GM19372 (cell line): ENCODE data around the gene CHST13.

ENCODE experiments used
- ATAC-seq: cut with Tn5 transposase; IDR thresholded peaks from one replicate; pipeline ENCODE4 v1.9.1; 2021; ENCODE audit warnings: mild to moderate bottlenecking, low read depth, moderate library complexity; ENCODE audit not compliant: unreplicated experiment

Gene CHST13

DNA sequence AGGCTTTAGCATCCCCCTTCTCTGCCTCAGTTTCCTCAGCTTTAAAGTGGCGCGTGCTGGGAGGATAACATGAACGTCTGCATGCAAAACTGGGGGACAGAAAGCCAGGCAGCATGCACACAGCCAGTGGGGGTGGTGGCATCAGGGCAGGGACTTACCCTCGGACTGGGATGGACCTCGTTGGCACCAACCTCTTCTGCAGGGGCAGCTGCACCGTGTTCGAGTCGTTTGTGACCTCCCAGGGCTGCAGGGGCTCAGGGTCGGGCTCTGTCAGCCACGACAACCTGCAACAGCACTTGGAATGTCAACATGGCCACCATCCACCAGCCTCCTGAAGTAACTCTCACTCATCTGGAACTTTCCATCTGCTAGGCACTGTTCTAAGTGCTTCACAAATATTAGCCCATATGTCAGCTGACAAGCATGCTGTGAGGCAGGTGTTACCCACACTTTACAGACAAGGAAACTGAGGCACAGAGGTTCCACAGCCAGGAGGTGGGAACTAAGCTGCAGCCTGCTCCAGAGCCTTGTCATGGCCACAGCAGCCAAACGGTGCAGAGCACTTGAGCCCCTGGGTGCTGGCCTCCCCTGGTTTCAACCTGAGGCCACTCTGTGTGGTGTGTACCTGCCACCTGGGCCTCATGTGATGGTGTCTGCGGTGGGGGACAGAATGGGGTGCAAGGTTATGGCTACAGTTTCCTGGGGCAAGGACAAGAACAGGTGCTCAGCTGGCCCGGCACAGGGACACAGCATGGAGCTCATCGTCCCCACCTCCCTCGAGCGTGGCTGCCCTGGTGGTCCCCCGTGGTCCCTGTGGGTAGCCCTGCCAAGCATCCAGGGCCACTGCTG lies 28.1 kb downstream of the CHST13 start:
- ATAC-seq: no peak

GRCh38 chr3:126552688-126553283 lies 28.8 kb downstream of the CHST13 start:
- ATAC-seq: no peak

DNA sequence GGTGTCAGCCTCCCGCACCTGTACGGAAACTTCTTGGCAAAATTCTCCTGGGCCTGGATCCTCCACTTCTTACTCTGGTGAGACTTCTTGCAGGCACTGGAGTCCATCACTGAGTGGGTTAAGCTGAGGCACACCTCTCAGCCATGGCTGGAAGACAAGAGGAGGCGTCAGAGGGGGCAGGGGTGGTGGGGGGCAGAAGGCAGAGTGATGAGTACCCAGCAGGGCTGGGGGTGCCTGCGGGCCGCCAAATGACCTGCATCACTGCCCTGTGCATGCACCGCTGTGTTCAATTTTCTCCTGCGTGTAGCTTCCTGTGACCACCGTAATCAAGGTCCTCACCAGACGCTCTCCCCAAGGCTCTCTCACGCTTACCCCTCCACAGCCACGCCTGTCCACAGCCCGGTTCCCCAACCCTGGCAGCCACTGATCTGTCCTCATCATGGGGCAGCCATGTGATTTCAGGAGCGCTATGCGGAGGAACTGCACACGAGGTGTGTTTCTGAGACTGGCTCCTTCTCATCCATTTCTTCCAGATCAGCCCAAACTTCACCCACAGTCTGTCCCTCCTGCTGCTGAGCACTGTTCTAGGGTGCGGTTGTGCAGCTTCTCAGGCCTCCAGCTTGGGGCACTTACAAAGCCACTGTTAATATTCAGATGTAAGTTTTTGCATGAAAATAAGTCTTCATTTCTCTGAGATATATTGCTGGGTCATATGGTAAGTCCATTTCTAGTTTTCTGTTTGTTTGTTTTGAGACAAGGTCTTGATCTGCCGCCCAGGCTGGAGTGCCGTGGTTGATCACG lies 29.5 kb downstream of the CHST13 start:
- ATAC-seq: no peak

DNA sequence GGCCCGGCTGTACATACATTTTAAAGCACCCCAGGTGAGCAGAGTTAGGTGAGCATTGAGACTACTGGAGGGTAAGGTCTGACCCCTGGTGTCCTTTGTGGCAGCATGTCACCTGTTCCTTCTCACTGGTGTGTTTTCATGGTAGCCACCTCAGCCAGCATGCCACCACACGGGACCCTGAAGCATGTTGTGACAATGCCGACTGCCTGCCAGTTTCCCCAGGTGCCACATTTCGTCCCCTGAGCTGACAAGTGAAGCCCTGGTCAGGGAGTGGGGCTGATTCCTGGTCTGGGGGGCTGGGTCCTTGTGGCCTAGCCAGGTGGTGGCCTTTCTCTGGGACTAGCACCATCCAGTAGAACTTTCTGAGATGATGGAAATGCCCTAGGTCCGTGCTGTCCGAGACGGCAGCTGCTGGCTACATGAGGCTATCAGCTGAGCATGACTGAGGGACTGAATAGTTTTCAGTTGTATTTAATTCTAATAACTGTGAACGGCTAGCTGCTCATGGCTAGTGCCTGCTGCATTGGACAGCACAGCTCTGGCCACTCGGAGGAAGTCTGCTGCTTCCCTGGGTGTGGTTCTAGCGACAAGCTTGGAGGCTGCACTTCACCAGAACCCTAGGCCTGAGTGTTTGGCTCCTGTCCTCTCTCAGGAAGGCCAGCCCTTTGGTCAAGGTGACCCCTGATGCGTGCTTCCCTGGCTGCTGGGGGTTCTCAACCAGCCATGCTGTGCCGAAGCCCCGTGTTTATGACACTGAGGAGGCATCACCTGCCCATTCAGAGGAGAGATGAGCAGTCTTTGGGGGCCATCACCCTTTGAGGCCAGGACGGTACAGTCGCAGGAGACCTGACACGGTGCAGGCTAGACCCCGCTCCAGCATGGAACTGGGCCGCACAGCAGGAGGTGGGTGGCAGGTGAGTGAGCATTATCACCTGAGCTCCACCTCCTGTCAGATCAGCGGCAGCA lies 30.9 kb downstream of the CHST13 start:
- ATAC-seq: no peak

- ATAC-seq: no peak
These were observed 32.1 kb downstream of the CHST13 start for GRCh38 chr3:126555795-126556636.

DNA sequence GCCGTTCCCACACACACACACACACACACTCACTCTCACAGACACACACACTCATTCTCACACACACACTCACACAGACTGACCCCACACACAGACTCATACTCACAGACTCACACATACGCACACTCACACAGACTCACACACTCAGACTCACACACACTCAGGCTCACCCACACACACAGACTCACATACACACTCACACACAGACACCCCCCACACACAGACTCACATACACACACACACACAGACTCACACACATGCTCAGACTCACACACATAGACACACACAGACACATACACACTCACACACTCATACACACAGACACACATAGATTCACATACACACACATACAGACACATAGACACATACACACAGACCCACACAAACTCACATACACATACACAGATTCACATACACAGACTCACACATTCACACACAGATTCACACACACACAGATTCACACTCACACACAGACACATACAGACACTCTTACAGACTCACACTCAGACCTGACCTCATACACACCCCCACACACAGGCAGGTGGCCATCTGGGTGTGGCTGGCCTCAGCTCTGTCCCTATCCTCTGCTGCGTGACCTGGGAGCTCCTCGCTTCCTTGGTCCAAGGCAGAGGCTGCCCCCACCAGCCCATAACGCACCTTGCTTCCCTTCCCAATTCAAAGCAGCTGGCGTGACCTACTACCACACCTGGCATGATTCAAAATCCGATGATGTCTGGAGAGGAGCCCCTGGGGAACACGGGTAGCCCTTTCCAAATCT lies 32.9 kb downstream of the CHST13 start:
- no peak for ATAC-seq

DNA sequence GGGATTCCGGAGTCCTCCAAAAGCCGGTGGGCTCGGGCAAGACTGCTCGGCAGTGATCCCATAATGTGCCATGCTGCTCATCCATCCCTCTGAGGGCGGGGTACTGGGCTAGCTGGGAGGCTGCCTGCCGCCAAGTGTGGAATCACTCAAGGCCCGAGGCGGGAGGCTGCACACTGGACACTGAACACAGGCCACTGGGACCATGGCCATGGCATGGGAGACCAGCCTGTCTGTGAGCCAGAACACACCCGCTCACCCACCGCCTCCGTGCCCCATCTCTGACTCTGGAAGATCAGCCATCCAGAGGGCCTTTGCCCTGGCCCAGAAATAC lies 33.4 kb downstream of the CHST13 start:
- no peak for ATAC-seq

- ATAC-seq: no peak
These were observed 33.8 kb downstream of the CHST13 start for GRCh38 chr3:126557761-126558160.

DNA sequence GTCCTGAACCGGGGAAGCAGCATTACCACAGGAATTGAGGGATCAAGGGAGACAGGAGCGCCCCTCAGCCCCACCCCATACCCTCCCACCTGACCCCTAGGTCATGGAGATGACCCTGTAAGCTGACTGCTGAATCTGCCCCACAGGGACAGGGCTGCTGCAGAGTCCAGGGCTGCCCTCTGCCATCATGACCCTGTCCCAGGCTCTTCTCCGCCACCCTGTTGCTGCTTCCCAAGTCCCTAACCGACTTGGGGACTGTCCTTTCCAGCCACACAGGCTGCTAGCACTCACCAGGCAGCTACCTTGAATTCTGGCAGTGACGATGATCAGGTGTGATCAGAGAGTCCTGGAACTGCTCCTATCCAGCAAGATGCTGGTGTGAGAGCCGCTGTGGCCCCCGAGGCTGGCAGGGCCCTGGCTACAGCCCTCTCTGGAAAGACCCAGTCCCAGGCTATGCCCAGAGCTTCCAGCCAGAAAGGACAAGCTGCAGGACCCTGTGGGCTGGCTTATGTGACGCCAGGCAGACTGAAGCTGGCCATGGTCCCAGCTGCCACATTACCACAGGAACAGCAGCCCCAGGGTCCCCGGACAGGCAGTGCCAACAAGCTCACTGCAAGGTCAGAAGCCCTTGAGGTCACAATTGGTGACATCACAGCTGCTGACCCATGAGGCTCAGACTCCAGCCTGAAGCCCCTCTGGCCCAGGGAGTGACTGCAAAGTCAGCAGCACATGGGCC lies 34.5 kb downstream of the CHST13 start, which contains the start of gene C3orf22:
Gene C3orf22, minus strand, starts transcription at position 597 of the 736 bp plus-strand sequence. CDS start 5,542 bp downstream, outside the sequence.
- no peak for ATAC-seq

- ATAC-seq: no peak
These were observed 38.9 kb downstream of the CHST13 start for GRCh38 chr3:126562737-126563276.

DNA sequence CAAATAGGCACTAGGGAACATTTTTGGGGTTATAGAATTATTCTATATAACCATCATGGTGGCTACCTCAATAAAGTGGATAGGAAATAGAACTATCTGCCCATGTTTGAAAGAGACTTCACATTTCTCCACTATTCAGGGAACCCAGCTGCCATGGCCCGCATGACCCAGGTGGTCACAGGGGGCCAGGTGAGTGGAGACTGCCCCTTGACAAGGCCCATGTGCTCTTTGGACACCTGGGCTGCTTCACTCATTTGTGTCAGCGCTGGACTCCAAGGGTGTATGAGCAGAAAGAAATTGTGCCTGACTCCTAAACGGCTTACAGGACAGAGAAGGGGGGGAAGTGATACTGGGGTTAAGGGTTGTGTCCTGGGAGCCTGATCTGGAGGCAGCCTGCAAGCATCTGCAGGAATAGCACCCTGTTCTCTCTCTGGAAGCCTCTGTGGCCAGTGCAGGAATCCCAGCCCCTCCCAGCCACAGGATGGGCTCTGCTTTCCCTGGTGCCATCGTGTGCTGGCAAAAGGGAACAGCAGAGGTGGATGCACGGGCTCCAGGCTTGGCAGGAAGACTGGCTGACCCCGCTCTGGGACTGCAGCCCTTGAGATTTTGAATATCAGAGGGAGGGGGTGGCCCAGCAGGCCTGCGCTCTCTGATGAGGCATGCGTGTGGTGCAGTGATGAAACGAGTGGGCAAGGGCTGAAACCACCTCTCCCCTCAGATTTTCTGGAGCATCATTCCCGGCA lies 43.9 kb downstream of the CHST13 start:
- ATAC-seq: no peak

DNA sequence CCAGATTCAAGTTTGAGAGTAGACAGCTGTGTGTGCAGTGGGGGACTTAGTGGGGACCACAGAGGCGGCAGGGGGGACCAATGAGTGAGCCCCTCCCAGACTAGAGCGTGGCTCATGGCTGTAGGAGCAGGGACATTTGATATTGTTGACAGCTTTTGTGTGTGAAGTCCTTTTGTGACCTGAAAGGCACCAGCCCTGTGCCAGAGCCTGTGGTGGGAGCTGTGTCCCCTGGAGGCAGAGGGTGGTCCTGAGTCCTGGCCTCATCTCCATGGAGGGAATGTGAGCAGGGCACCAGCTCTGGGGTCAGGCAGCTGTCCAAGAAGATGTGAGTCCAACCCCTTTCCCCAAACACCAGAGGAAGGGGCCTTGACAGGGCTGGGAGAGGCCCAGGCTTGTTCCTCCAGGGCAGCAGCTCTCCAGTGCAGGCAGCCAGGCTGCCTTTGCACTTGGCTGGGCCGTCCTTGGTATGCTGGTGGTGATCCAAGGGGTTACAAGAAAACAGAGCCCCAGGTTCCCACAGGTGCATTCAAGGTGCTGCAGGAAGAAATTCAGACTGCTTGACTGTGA lies 44.9 kb downstream of the CHST13 start:
- ATAC-seq: no peak

DNA sequence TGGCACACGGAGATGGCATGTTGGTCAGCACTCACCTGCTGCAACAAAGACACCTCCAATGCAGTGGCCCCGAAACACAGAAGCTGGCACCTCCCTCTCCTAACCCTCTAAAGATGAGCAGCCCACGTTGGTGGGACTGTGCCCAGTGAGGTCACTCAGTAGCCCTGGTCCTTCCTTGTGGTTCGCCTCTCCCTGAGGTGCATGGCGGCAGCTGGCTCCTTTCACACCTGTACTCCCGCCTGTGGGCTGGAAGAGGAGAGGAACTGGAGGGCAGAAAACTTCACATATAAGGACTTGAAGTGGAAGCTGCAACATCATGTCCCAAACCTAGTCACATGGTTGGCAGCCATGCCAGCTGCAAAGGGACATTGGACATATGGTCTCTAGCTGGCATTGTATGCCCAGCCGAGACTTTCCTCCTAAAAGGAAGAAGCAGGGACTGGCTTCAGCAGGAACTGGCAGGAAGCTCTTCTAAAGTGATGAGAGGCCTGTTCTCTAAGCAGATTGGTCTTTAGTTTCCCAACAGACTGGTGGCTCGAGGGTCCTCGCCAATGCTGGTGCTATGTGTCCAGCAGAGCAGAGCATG lies 45.5 kb downstream of the CHST13 start:
- ATAC-seq: no peak

DNA sequence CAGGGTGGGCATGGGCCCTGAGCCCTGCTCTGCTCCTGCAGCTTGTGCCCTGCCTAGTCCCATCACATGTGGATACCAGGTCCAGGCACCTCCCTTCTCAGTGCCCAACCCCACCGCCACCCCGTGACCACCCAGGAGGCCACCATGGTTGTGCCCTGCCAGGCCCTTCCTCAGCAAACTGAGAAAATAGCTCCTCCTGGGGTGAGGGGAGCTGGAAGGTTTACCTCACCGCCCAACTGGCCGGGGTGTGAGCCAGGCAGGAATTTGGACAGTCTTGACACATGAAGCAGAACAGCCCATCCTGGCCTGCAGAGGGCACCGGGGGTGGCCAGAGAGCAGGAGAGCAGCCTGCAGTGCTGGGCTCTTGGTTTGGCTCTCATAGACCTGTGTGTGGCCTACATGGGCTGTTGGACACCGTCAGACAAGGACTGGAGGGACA lies 46.2 kb downstream of the CHST13 start:
- no peak for ATAC-seq

- no peak for ATAC-seq
These were observed 47.1 kb downstream of the CHST13 start for GRCh38 chr3:126571078-126571477.

DNA sequence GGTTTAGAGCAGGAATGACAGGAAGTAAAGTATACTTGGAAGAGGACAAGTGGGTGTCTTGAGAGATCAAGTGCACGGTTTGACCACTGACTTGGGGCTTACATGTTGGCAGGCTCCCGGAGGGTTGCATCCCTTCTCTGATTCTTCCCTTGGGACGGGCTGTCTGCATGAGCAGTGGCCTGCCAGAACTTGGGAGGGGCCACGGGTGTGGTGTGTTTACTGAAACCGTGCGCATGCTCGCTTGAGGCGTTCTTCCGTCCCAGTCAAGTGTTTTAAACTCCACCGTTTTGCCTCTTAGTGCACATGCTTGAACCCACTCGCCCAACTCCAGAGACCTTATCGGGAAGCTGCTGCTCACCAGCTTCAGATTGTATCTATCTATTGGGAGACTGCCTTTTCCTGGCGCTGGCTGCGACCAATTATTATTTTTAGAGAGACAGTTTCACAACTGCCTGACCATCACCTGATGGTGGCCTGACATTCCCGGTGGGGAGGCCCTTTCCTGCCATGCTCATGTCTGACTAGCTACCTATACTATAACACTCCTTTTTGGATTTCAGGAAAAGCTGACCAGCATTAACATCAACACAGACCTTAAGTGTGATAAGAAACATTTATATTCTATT lies 49.6 kb downstream of the CHST13 start:
- ATAC-seq: no peak
